GM20431 (cell line): ENCODE measurements around the gene PDLIM3.
"Not testable (repeated sequence)": the region's sequence is repeated elsewhere in the genome, so short reads cannot be mapped to it uniquely, and the experiment has no call there.

Source experiments
- in situ Hi-C: fragments of 300-500 bp; cut with MseI, MboI; formaldehyde crosslinking; loops from one replicate; pipeline ENCODE4 v1.15.0; 2020; ENCODE audit warnings: low sequenced_read_pairs; ENCODE audit not compliant: unreplicated experiment

The PDLIM3 gene

GRCh38 chr4:185534866-185535611 lies at the start of gene PDLIM3:
TSS of gene PDLIM3 (minus strand) at chr4:185535507. CDS start at chr4:185535434, 73 bp downstream.
- in situ Hi-C loops = no loop called here

GRCh38 chr4:185583813-185584212 lies 48.5 kb upstream of the PDLIM3 start:
- in situ Hi-C loops = no loop called here

GRCh38 chr4:185582651-185583400 lies 47.5 kb upstream of the PDLIM3 start:
- in situ Hi-C loops = no loop called here

- in situ Hi-C loops = no loop called here
Measured at GRCh38 chr4:185580699-185581098, 45.4 kb upstream of the PDLIM3 start.

GRCh38 chr4:185578284-185578683 lies 43.0 kb upstream of the PDLIM3 start:
- in situ Hi-C loops = no loop called here

GRCh38 chr4:185576962-185577950 lies 41.9 kb upstream of the PDLIM3 start:
- in situ Hi-C loops = no loop called here

GRCh38 chr4:185576314-185576961 lies 41.1 kb upstream of the PDLIM3 start:
- in situ Hi-C loops = no loop called here

- in situ Hi-C loops = no loop called here
Measured at GRCh38 chr4:185573651-185574199, 38.4 kb upstream of the PDLIM3 start.

GRCh38 chr4:185570727-185571126 lies 35.4 kb upstream of the PDLIM3 start:
- in situ Hi-C loops = no loop called here

- in situ Hi-C loops = no loop called here
Measured at GRCh38 chr4:185567381-185568376, 32.4 kb upstream of the PDLIM3 start.

- in situ Hi-C loops = no loop called here
Measured at GRCh38 chr4:185566972-185567371, 31.7 kb upstream of the PDLIM3 start.

GRCh38 chr4:185566425-185566824 lies 31.1 kb upstream of the PDLIM3 start:
- in situ Hi-C loops = no loop called here

GRCh38 chr4:185565696-185566095 lies 30.4 kb upstream of the PDLIM3 start:
- in situ Hi-C loops = no loop called here

- in situ Hi-C loops = no loop called here
Measured at GRCh38 chr4:185564349-185564748, 29.0 kb upstream of the PDLIM3 start.

GRCh38 chr4:185562531-185562930 lies 27.2 kb upstream of the PDLIM3 start:
- in situ Hi-C loops = no loop called here

- in situ Hi-C loops = no loop called here
Measured at GRCh38 chr4:185560316-185560715, 25.0 kb upstream of the PDLIM3 start.

- in situ Hi-C loops = no loop called here
Measured at GRCh38 chr4:185559915-185560281, 24.6 kb upstream of the PDLIM3 start.

GRCh38 chr4:185559251-185559914 lies 24.1 kb upstream of the PDLIM3 start:
- in situ Hi-C loops = not testable (repeated sequence)
